GM11168 (cell line): ENCODE measurements around the gene KBTBD12.
"Not testable (repeated sequence)": the region's sequence is repeated elsewhere in the genome, so short reads cannot be mapped to it uniquely, and the experiment has no call there.

ENCODE experiments used
- in situ Hi-C: fragments of 300-500 bp; cut with MboI; formaldehyde crosslinking; loops from one replicate; pipeline ENCODE4 v1.12.0; 2022; ENCODE audit warnings: low sequenced_read_pairs; ENCODE audit not compliant: unreplicated experiment

Gene KBTBD12

GRCh38 chr3:127903611-127904375 is 11.2 kb upstream of the KBTBD12 start:
- in situ Hi-C loops = no loop called here

- in situ Hi-C loops = no loop called here
Observed at GRCh38 chr3:127905556-127905955, 9.5 kb upstream of the KBTBD12 start.

DNA sequence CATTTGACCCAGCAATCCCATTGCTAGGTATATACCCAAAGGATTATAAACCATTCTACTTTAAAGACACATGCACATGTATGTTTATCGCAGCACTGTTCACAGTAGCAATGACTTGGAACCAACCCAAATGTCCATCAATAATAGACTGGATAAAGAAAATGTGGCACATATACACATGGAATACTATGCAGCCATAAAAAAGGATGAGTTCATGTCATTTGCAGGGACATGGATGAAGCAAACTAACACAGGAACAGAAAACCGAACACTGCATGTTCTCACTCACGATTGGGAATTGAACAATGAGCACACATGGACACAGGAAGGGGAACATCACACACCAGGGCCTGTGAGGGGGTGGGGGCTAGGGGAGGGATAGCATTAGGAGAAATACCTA is 8.4 kb upstream of the KBTBD12 start:
- in situ Hi-C loops = not testable (repeated sequence)

DNA sequence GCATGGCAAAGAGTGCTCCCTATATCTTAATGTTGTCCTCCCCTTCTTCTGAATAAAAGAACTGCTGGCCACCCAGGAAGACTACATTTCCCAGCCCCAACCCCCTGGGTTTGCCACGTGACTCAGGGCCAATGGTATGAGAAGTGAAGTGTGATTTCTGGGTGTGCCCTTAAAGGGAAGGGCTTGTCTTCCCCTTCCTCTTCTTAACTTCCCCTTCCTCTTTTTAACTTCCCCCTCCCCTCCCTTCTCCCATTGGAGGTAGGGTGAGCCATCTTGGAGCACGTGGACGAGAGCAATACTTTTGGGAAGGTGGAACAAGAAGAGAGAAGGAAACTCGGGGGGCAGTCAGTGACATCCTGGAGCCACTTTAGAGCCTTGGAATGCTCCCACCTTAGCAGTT is 6.8 kb upstream of the KBTBD12 start:
- in situ Hi-C loops = no loop called here

GRCh38 chr3:127908951-127909350 is 6.1 kb upstream of the KBTBD12 start:
- in situ Hi-C loops = no loop called here

DNA sequence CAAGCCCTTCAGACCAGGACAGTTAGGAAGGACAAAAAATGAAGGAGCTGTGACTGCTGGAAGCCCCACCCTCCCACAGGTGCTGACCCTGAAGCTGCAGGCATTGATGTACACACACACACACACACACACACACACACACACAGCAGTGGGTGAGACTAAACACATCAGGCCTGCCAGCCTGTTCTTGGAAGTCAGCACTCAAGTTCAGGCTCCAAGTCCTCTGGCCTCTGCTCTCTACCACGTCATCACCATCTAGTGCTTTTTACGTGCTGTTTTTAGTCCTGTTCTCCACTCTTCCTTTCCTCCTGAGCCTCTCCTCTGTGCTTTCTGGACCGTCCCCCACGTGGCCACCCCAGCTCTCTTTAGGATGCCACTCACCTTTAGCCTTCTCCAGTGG is 5.4 kb upstream of the KBTBD12 start:
- in situ Hi-C loops = no loop called here

DNA sequence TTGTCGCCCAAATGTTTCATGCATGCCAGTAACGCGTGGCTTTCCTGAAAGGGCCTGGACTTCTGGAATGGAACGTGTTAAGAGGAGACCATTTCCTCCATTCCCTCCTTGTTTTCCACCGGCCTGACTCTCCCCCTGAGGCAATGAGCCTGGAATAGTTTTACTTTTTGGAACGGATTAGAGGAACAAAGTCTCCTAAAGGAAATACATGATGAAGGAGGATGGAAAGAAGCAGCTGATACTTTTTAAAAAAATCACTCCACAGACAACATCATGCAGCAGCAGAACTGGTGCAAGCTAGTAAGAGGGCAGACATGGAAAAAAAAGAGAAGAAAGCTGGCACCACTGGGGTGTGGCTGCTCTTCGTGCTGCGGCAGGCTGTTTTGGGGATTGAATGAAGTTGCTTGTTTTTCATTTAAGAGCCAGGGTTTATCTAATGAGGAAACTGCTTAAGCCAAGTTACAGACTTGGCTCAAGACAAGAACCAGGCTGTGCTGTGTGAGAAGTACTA is 3.6 kb upstream of the KBTBD12 start:
- in situ Hi-C loops = no loop called here

GRCh38 chr3:127913841-127914240 is 1.2 kb upstream of the KBTBD12 start:
- in situ Hi-C loops = not testable (repeated sequence)

GRCh38 chr3:127914584-127914983 is 448 bp upstream of the KBTBD12 start:
- in situ Hi-C loops = no loop called here

DNA sequence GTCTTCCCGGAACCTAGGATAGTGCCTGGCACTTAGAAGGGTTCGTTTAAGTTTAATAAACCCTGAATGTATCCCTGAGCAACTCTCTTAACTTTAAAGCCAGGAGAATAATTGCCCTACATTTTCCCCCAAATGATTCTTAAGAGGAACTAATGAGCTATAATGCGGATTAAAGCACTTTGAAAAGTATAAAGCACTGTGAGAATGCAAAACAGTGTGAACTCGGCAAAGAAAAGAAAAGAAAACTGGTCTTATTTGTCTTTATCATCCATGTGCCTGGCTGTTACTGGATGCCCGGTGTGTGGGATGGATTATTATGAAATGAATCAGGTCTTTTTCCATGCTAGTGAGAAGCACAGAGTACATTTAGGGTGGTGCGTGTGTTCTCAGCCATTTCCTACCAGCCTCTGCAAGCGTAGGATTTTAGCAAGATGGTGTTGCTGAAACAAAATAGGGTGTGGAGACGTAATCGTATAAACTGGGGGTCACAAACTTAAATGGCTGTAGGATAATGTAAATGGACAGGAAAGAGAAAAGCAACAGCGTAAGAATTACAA is 983 bp downstream of the KBTBD12 start:
- in situ Hi-C loops = no loop called here

- in situ Hi-C loops = no loop called here
Observed at GRCh38 chr3:127920738-127921137, 5.7 kb downstream of the KBTBD12 start.

DNA sequence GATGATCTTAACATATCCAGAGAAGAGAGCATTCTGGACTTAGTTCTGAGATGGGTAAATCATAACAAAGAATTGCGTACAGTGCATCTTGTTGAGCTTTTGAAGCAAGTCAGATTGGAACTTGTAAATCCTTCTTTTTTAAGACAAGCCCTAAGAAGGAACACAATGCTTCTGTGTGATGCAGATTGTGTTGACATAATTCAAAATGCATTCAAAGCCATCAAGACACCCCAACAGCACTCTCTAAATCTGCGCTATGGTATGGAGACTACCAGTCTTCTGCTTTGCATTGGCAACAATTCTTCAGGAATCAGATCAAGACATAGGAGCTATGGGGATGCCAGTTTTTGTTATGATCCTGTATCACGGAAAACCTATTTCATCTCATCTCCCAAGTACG is 8.6 kb downstream of the KBTBD12 start:
- in situ Hi-C loops = no loop called here

- in situ Hi-C loops = no loop called here
Observed at GRCh38 chr3:127925384-127925783, 10.4 kb downstream of the KBTBD12 start.

DNA sequence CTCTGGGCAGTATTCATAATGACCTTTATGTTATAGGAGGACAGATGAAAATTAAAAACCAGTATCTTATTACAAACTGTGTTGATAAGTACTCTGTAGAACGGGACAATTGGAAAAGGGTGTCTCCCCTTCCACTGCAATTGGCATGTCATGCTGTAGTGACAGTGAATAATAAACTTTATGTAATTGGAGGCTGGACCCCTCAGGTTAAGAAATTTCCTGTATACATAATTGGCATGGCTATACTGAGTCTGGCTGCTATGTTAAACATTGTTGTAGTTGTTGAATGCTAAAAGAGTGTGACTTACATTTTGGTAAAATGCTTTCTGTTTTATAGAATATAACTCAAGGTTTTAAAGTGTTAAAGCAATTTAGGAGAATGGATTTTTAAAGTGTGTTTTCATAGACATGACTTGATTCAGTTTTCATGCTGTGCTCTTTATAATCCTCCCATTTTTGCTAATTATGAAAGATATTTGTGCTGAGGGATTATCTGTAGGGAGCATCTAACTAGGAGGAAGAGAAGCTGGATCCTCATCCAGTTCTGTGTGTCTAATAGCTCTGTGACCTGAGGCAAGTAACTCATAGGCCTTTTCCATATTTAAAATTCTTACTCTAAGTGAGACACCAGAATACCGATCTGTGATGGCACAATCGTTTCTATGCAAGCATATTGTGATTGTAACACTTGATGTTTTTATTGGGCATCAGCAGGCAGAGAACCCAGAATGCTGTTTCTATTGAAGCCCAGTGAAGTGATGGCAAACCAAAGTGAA is 13.0 kb downstream of the KBTBD12 start:
- in situ Hi-C loops = no loop called here

DNA sequence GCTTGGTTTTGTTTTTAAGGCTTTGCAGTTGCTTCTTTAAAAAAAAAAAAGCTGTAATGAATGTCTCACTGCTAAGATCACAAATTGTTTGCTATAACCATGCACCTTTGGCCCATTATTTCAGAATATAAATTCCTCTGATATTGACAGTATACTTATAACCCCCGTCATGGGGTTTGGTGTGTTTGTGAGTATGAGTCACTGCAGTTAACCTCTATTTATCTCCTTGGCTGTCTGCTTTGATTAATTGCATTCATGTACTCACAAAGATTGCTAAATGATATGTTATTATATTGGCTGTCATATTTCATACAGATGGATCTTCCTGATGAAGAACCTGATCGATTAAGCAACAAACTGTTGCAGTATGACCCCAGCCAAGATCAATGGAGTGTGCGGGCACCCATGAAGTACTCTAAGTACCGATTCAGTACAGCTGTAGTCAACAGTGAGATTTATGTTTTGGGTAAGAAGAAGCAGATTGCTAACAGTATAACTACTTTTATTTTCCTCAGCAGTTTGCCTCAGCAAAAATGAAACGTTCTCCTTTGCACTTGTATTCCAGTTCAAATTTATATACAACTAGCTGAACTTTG is 14.9 kb downstream of the KBTBD12 start:
- in situ Hi-C loops = no loop called here

- in situ Hi-C loops = no loop called here
Observed at GRCh38 chr3:127933396-127933795, 18.4 kb downstream of the KBTBD12 start.

DNA sequence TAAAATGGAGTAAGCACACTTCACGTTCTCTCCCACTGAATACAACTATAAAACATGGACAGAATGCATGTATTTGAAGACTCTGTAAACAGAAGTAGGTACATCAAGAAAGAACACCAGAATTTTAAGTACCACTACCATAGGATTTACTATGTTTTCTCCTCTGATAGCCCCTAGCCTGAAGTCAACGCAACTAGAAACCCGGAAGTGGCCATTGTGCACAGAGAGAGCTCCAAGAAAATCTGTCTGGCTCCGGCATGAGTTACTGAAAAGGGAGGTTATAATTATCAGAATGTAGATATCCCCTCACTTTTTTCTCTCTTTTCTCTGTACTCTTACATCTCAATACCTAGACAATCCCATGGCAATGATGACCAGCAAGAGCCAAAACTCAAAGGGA is 23.8 kb downstream of the KBTBD12 start:
- in situ Hi-C loops = no loop called here

DNA sequence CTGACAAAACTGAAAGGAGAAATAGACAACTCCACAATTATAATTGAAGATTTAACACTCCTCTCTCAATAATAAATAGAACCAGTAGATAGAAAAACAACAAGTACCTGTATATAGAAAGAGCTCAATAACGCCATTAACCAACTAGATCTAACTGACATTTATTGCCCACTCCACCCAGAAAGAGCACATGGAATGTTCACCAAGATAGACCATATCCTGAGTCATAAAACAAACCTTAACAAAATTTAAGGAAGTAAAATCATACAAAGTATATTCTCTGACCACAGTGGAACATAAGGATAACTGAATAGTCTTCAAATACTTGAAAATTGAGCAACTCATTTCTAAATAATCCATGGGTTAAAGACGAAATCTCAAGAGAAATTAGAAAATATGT is 25.1 kb downstream of the KBTBD12 start:
- in situ Hi-C loops = no loop called here

DNA sequence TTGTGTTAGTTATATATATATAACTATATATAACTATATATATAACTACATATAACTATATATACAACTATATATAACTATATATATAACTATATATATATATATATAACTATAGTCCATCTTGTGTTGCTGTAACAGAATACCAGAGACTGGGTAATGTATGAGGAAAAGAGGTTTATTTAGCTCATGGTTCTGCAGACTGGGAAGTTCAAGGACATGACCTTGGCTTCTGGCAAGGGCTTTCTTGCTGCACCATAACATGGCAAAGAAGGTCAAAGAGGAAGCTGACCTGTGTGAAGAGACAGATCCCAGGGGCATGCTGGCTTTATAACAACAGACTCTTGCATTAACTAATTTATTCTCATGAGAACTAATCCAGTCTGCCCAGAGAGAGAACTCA is 27.6 kb downstream of the KBTBD12 start:
- in situ Hi-C loops = no loop called here

- in situ Hi-C loops = no loop called here
Observed at GRCh38 chr3:127948211-127948610, 33.2 kb downstream of the KBTBD12 start.
